Natural killer cell (primary cell): ENCODE results near the gene ANKRD12. TPM values are rescaled to one million over a fixed set of nuclear protein-coding genes. Genes with fewer than 3 reads are reported as not detected.

Experiments
- ATAC-seq, 3 donors: fragments of 150-1000 bp in 2 of 3; fragments of 200-7000 bp in 1 of 3; cut with Tn5 transposase; 1 replicate in 1 of 3; 2 replicates in 2 of 3; pipeline ENCODE4 v1.10.0; 2021; ENCODE audit warnings: mild to moderate bottlenecking in 2 of 3, moderate library complexity in 2 of 3
- DNase-seq, 2 donors: peaks; one replicate each; pipeline versions ENCODE4 v3.0.0 to v3.0.0-alpha.2; 2013 to 2021; ENCODE audit warnings: mixed read lengths in 1 of 2
- H3K27ac ChIP-seq: one replicate; pipeline ENCODE4 v1.5.1; 2013; ENCODE audit warnings: mild to moderate bottlenecking, low read length
- H3K27me3 ChIP-seq: one replicate; pipeline ENCODE4 v1.6.1; 2013; ENCODE audit warnings: low read length; ENCODE audit not compliant: control insufficient read depth, insufficient read depth
- H3K36me3 ChIP-seq: one replicate; pipeline ENCODE4 v1.6.1; 2013; ENCODE audit warnings: low read length; ENCODE audit not compliant: control insufficient read depth, insufficient read depth
- H3K4me1 ChIP-seq: one replicate; pipeline ENCODE4 v1.6.1; 2013; ENCODE audit warnings: low read length; ENCODE audit not compliant: control insufficient read depth, insufficient read depth
- H3K4me3 ChIP-seq: one replicate; pipeline ENCODE4 v1.5.1; 2013; ENCODE audit warnings: low read length
- H3K9me3 ChIP-seq: one replicate; pipeline ENCODE4 v1.6.1; 2013; ENCODE audit warnings: low read length; ENCODE audit not compliant: control insufficient read depth, insufficient read depth
- H3K27ac Mint-ChIP-seq, 2 donors: one replicate each; pipeline ENCODE4 v1.8.0; 2022; ENCODE audit warnings: mild to moderate bottlenecking in 2 of 2, mixed read lengths in 2 of 2, moderate library complexity in 1 of 2
- H3K27me3 Mint-ChIP-seq, 2 donors: one replicate each; pipeline ENCODE4 v1.8.0; 2022; ENCODE audit warnings: low read depth in 2 of 2, mixed read lengths in 2 of 2
- H3K36me3 Mint-ChIP-seq: one replicate; pipeline ENCODE4 v1.8.0; 2022; ENCODE audit warnings: mixed read lengths
- H3K4me1 Mint-ChIP-seq, 2 donors: one replicate each; pipeline ENCODE4 v1.8.0; 2022; ENCODE audit warnings: mixed read lengths in 2 of 2
- H3K4me3 Mint-ChIP-seq: one replicate; pipeline ENCODE4 v1.8.0; 2022; ENCODE audit warnings: mild to moderate bottlenecking, moderate library complexity, mixed read lengths
- H3K9me3 Mint-ChIP-seq, 2 donors: one replicate each; pipeline ENCODE4 v1.8.0; 2022; ENCODE audit warnings: mixed read lengths in 2 of 2
- WGBS: methylation state at CpG from one replicate; pipeline ENCODE4 v1.1.7; 2013; ENCODE audit warnings: missing lambda C conversion rate; ENCODE audit not compliant: insufficient coverage; 5-methylcytosine and 5-hydroxymethylcytosine counted together
- intact Hi-C: fragments of 100-400 bp; cut with micrococcal nuclease; formaldehyde crosslinking; loops from one replicate; pipeline ENCODE4 v1.14.2; 2022
- total RNA-seq, 4 donors: library from RNA; stranded (reverse); fragments of 120-200 nt in 1 of 4; gene quantifications; one replicate each; pipeline versions ENCODE4 v1.2.3 to v1.2.4, GENCODE V29; 2013 to 2022
- TF ChIP-seq, protein P1 (sequence below): fragments of 200-600 bp; IDR thresholded peaks from one replicate; pipeline ENCODE4 v1.8.0; 2022; ENCODE audit warnings: antibody characterized with exemption

Gene ANKRD12
- total RNA-seq, 3 donors from 2014 or later (not counting 1 experiment from before 2014, with no cell fraction given) = 136 to 148 (median 141) TPM

GRCh38 chr18:9120796-9121195, 15.8 kb upstream of the ANKRD12 start:
- Histone ChIP-seq H3K36me3 (peaks cover 45% of the 10 kb centered on the region), H3K4me1 (peaks cover 15% of the 10 kb centered on the region), H3K4me3 (no peak overlapping the region), H3K27me3 (no peaks in the 10 kb centered on the region), H3K9me3 (no peaks in the 10 kb centered on the region), H3K27ac (peak overlapping the region; percentile 51)
- Mint-ChIP-seq H3K36me3 (peaks cover 5% of the 10 kb centered on the region), H3K27ac (peak overlapping the region; percentile 90 to 96), H3K4me3 (peak overlapping the region; percentile 50), H3K27me3 (no peaks in the 10 kb centered on the region), H3K4me1 (peaks cover 45 to 48% of the 10 kb centered on the region in 2 donors), H3K9me3 (no peaks in the 10 kb centered on the region)
- TF ChIP-seq, protein P1, sequence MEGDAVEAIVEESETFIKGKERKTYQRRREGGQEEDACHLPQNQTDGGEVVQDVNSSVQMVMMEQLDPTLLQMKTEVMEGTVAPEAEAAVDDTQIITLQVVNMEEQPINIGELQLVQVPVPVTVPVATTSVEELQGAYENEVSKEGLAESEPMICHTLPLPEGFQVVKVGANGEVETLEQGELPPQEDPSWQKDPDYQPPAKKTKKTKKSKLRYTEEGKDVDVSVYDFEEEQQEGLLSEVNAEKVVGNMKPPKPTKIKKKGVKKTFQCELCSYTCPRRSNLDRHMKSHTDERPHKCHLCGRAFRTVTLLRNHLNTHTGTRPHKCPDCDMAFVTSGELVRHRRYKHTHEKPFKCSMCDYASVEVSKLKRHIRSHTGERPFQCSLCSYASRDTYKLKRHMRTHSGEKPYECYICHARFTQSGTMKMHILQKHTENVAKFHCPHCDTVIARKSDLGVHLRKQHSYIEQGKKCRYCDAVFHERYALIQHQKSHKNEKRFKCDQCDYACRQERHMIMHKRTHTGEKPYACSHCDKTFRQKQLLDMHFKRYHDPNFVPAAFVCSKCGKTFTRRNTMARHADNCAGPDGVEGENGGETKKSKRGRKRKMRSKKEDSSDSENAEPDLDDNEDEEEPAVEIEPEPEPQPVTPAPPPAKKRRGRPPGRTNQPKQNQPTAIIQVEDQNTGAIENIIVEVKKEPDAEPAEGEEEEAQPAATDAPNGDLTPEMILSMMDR = no peak
- DNase-seq (peak in 1 of 2 donors; percentile 68), ATAC-seq (peak in 2 of 3 donors; percentile 43 to 58)
- intact Hi-C loops = no loop called here
- WGBS = 15% methylated on average over 1 of the region's 1 CpG

DNA sequence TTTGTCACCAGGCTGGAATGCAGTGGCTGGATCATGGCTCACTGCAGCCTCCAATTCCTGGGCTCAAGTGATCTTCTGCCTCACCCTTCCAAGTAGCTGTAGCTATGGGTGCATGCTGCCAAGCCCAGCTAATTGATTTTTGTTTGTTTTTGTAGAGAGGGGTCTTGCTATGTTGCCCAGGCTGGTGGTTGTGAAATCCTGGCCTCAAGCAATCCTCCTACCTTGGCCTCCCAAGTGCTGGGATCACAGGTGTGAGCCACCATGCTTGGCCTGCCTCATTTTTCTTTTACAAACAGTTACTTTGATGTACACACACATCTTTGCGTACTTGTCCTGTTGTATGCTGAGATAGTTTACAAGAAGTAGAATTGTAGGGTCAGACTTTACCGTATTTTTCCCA, 13.1 kb upstream of the ANKRD12 start:
- DNase-seq (no peak), ATAC-seq (no peak)
- no peak overlapping the region for H3K4me3 Mint-ChIP-seq
- Histone ChIP-seq H3K27me3 (no peaks in the 10 kb centered on the region), H3K4me3 (no peak overlapping the region), H3K9me3 (no peaks in the 10 kb centered on the region), H3K4me1 (peaks cover 5% of the 10 kb centered on the region), H3K27ac (no peak overlapping the region), H3K36me3 (peaks cover 71% of the 10 kb centered on the region)
- H3K9me3 Mint-ChIP-seq = no peaks in the 10 kb centered on the region
- intact Hi-C loops = no loop called here
- H3K4me1 Mint-ChIP-seq = peaks cover 19 to 24% of the 10 kb centered on the region in 2 donors
- no CpG with 5 or more reads among the region's 2 CpGs for WGBS
- no peaks in the 10 kb centered on the region for H3K27me3 Mint-ChIP-seq
- TF ChIP-seq, protein P1 = no peak
- H3K36me3 Mint-ChIP-seq = peaks cover 15% of the 10 kb centered on the region
- H3K27ac Mint-ChIP-seq = peak overlapping the region in 1 of 2 donors; percentile 43

DNA sequence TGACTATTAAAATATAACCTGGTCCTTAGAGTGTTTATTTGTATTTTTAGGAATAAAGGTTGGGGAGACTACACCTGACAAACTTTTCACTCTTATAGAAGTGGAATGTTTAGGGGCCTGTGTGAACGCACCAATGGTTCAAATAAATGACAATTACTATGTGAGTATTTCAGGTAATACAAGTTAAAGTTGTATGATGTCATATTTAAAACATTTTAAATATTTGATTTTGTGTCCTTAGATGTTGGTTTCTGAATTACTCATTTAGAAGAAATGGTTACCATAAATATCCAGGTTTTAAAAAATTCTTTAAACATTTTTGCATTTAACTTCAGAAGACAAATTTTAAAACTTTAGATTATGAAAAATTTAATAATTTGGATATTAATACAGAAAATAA, 11.8 kb upstream of the ANKRD12 start:
- peaks cover 3% of the 10 kb centered on the region for H3K4me1 ChIP-seq
- H3K36me3 Mint-ChIP-seq = peaks cover 15% of the 10 kb centered on the region
- H3K9me3 Mint-ChIP-seq = no peaks in the 10 kb centered on the region
- peaks cover 77% of the 10 kb centered on the region for H3K36me3 ChIP-seq
- H3K4me1 Mint-ChIP-seq = peaks cover 18 to 19% of the 10 kb centered on the region in 2 donors
- no peaks in the 10 kb centered on the region for H3K9me3 ChIP-seq
- no peak overlapping the region for H3K27ac ChIP-seq
- no CpG with 5 or more reads among the region's 1 CpG for WGBS
- H3K27me3 ChIP-seq = no peaks in the 10 kb centered on the region
- no peak for ATAC-seq
- no peaks in the 10 kb centered on the region for H3K27me3 Mint-ChIP-seq
- peak overlapping the region in 1 of 2 donors; percentile 64 for H3K27ac Mint-ChIP-seq
- TF ChIP-seq, protein P1 = no peak
- no peak for DNase-seq
- H3K4me3 Mint-ChIP-seq = no peak overlapping the region
- intact Hi-C loops = no loop called here
- H3K4me3 ChIP-seq = no peak overlapping the region

- no peaks in the 10 kb centered on the region for H3K27me3 Mint-ChIP-seq
- no peaks in the 10 kb centered on the region for H3K9me3 ChIP-seq
- 100% methylated on average over 3 of the region's 3 CpGs for WGBS
- ATAC-seq = no peak
- H3K36me3 ChIP-seq = peaks cover 86% of the 10 kb centered on the region
- peaks cover 10 to 15% of the 10 kb centered on the region in 2 donors for H3K4me1 Mint-ChIP-seq
- DNase-seq = no peak
- H3K4me3 ChIP-seq = no peak overlapping the region
- H3K4me3 Mint-ChIP-seq = no peak overlapping the region
- H3K36me3 Mint-ChIP-seq = peaks cover 15% of the 10 kb centered on the region
- no peaks in the 10 kb centered on the region for H3K4me1 ChIP-seq
- intact Hi-C loops = no loop called here
- no peak overlapping the region for H3K27ac ChIP-seq
- TF ChIP-seq, protein P1 = no peak
- no peaks in the 10 kb centered on the region for H3K9me3 Mint-ChIP-seq
- H3K27me3 ChIP-seq = no peaks in the 10 kb centered on the region
- H3K27ac Mint-ChIP-seq = peak overlapping the region in 1 of 2 donors; percentile 13
Observed at GRCh38 chr18:9126337-9126736, 10.2 kb upstream of the ANKRD12 start.
